Measurements from ENCODE around the gene ACTL7A.

Gene ACTL7A

GRCh38 chr9:108850293-108850897 is 11.7 kb upstream of the ACTL7A start:
- DNase-seq (ENCODE audit: low read depth) = no peak

GRCh38 chr9:108851138-108851537 is 10.9 kb upstream of the ACTL7A start:
- no peak for DNase-seq (ENCODE audit: low read depth)

GRCh38 chr9:108852079-108852478 is 10.0 kb upstream of the ACTL7A start:
- DNase-seq (ENCODE audit: low read depth) = no peak

GRCh38 chr9:108854094-108854493 is 8.0 kb upstream of the ACTL7A start:
- no peak for DNase-seq (ENCODE audit: low read depth)

GRCh38 chr9:108854641-108855528 is 7.2 kb upstream of the ACTL7A start:
- DNase-seq (ENCODE audit: low read depth) = no peak

GRCh38 chr9:108855529-108855886 is 6.6 kb upstream of the ACTL7A start:
- DNase-seq (ENCODE audit: low read depth) = no peak

- DNase-seq (ENCODE audit: low read depth) = no peak
Measured at GRCh38 chr9:108855888-108856287, 6.2 kb upstream of the ACTL7A start, which contains the start of gene ACTL7B. TSS of gene ACTL7B (minus strand) at chr9:108855986. CDS start at chr9:108855930, 56 bp downstream.

GRCh38 chr9:108857572-108857971 is 4.5 kb upstream of the ACTL7A start:
- DNase-seq (ENCODE audit: low read depth) = no peak

- no peak for DNase-seq (ENCODE audit: low read depth)
Measured at GRCh38 chr9:108859459-108860114, 2.5 kb upstream of the ACTL7A start.

GRCh38 chr9:108860354-108860753 is 1.7 kb upstream of the ACTL7A start:
- DNase-seq (ENCODE audit: low read depth) = no peak

GRCh38 chr9:108860764-108861163 is 1.3 kb upstream of the ACTL7A start:
- no peak for DNase-seq (ENCODE audit: low read depth)

GRCh38 chr9:108861464-108861863 is 602 bp upstream of the ACTL7A start:
- no peak for DNase-seq (ENCODE audit: low read depth)

GRCh38 chr9:108863891-108864290 is 1.8 kb downstream of the ACTL7A start:
- no peak for DNase-seq (ENCODE audit: low read depth)

GRCh38 chr9:108864446-108864845 is 2.4 kb downstream of the ACTL7A start:
- no peak for DNase-seq (ENCODE audit: low read depth)

GRCh38 chr9:108865037-108865436 is 3.0 kb downstream of the ACTL7A start:
- DNase-seq (ENCODE audit: low read depth) = no peak

GRCh38 chr9:108866001-108866420 is 3.9 kb downstream of the ACTL7A start:
- DNase-seq (ENCODE audit: low read depth) = no peak

GRCh38 chr9:108867116-108867515 is 5.0 kb downstream of the ACTL7A start:
- no peak for DNase-seq (ENCODE audit: low read depth)

GRCh38 chr9:108867829-108868228 is 5.8 kb downstream of the ACTL7A start:
- no peak for DNase-seq (ENCODE audit: low read depth)

- DNase-seq (ENCODE audit: low read depth) = peak; percentile 8
Measured at GRCh38 chr9:108869092-108869725, 7.1 kb downstream of the ACTL7A start.

GRCh38 chr9:108874058-108874788 is 12.2 kb downstream of the ACTL7A start:
- no peak for DNase-seq (ENCODE audit: low read depth)

GRCh38 chr9:108876425-108876824 is 14.4 kb downstream of the ACTL7A start:
- no peak for DNase-seq (ENCODE audit: low read depth)

GRCh38 chr9:108877524-108877923 is 15.5 kb downstream of the ACTL7A start:
- DNase-seq (ENCODE audit: low read depth) = no peak

All from GM04503 (cell line).